IMR-90 (cell line): ENCODE measurements around the gene ALKAL2. TPM values are rescaled to one million over a fixed set of nuclear protein-coding genes. Genes with fewer than 3 reads are reported as not detected.

ENCODE experiments used
- ATAC-seq: fragments of 200-7000 bp; cut with Tn5 transposase; 2 replicates; pipeline ENCODE4 v1.9.1; 2020; ENCODE audit warnings: low read depth, mild to moderate bottlenecking, moderate library complexity
- BruUV-seq: library from RNA; stranded (reverse); fragments of 400-500 nt; replicated peaks from 2 replicates; lab custom pipeline; 2021; lab: Mats Ljungman, UMichigan
- CTCF ChIA-PET: fragments of 300-600 bp; formaldehyde crosslinking; extraction: SDS; loops from one replicate; lab custom pipeline; 2021; ENCODE audit warnings: antibody characterized with exemption; lab: Yijun Ruan, JAX
- POLR2A ChIA-PET: fragments of 300-600 bp; sonication (Branson Sonifier 250); formaldehyde crosslinking; loops from one replicate; lab custom pipeline; 2022; ENCODE audit warnings: antibody characterized with exemption; ENCODE audit not compliant: unreplicated experiment; lab: Charles Lee
- DNase-seq: peaks from one replicate; pipeline ENCODE4 v3.0.0; 2013
- H2AFZ ChIP-seq: replicated peaks from 2 replicates; pipeline ENCODE3; 2013; ENCODE audit warnings: low read length, mild to moderate bottlenecking; ENCODE audit not compliant: poor library complexity
- H2AK5ac ChIP-seq: 2 replicates; pipeline ENCODE4 v1.6.1; 2013; ENCODE audit warnings: low read depth, low read length, inconsistent platforms
- H2AK9ac ChIP-seq: replicated peaks from 2 replicates; pipeline ENCODE3; 2013; ENCODE audit warnings: mild to moderate bottlenecking, low read depth, low read length, moderate library complexity; ENCODE audit not compliant: poor library complexity
- H2BK120ac ChIP-seq: 2 replicates; pipeline ENCODE4 v1.6.1; 2013; ENCODE audit warnings: low read depth, low read length, inconsistent platforms
- H2BK15ac ChIP-seq: 3 replicates; pipeline ENCODE4 v1.6.1; 2013; ENCODE audit warnings: low read depth, low read length, inconsistent platforms
- H2BK20ac ChIP-seq: 2 replicates; pipeline ENCODE4 v1.6.1; 2013; ENCODE audit warnings: low read depth, mild to moderate bottlenecking, inconsistent platforms, low read length, moderate library complexity
- H2BK5ac ChIP-seq: 2 replicates; pipeline ENCODE4 v1.6.1; 2013; ENCODE audit warnings: mild to moderate bottlenecking, low read depth, low read length, inconsistent platforms; ENCODE audit not compliant: poor library complexity, severe bottlenecking
- H3K14ac ChIP-seq: replicated peaks from 2 replicates; pipeline ENCODE4 v1.6.1; 2013; ENCODE audit warnings: low read depth, low read length, inconsistent platforms
- H3K18ac ChIP-seq: 2 replicates; pipeline ENCODE4 v1.6.1; 2013; ENCODE audit warnings: low read depth, low read length, control low read depth
- H3K23ac ChIP-seq: 2 replicates; pipeline ENCODE4 v1.6.1; 2013; ENCODE audit warnings: low read depth, low read length, inconsistent platforms
- H3K27ac ChIP-seq: 2 replicates; pipeline ENCODE4 v1.5.1; 2013; ENCODE audit warnings: mild to moderate bottlenecking, control low read depth, low read length; ENCODE audit not compliant: insufficient read depth
- H3K27me3 ChIP-seq: 2 replicates; pipeline ENCODE4 v1.6.1; 2013; ENCODE audit warnings: low read length; ENCODE audit not compliant: control insufficient read depth, insufficient read depth
- H3K36me3 ChIP-seq: 2 replicates; pipeline ENCODE4 v1.6.1; 2013; ENCODE audit warnings: low read length, mixed read lengths; ENCODE audit not compliant: control insufficient read depth, insufficient read depth
- H3K4ac ChIP-seq: 2 replicates; pipeline ENCODE4 v1.6.1; 2013; ENCODE audit warnings: low read depth, low read length, inconsistent platforms
- H3K4me1 ChIP-seq: 2 replicates; pipeline ENCODE4 v1.6.1; 2013; ENCODE audit warnings: low read length, mixed read lengths; ENCODE audit not compliant: control insufficient read depth, insufficient read depth
- H3K4me2 ChIP-seq: 2 replicates; pipeline ENCODE4 v1.6.1; 2013; ENCODE audit warnings: low read depth, mild to moderate bottlenecking, control low read depth, low read length, moderate library complexity
- H3K4me3 ChIP-seq: 2 replicates; pipeline ENCODE4 v1.5.1; 2013; ENCODE audit warnings: low read depth, mild to moderate bottlenecking, control low read depth, low read length, moderate library complexity; ENCODE audit not compliant: insufficient read depth
- H3K56ac ChIP-seq: 2 replicates; pipeline ENCODE4 v1.6.1; 2013; ENCODE audit warnings: low read length, inconsistent platforms; ENCODE audit not compliant: insufficient read depth; ENCODE audit errors: extremely low read depth
- H3K79me1 ChIP-seq, 2 experiments: 2 replicates each; pipeline ENCODE4 v1.6.1; 2013; ENCODE audit warnings: low read length in 2 of 2, inconsistent platforms in 1 of 2, low read depth in 1 of 2
- H3K9ac ChIP-seq: 2 replicates; pipeline ENCODE4 v1.6.1; 2013; ENCODE audit warnings: low read depth, low read length, control low read depth
- H3K9me1 ChIP-seq: 2 replicates; pipeline ENCODE4 v1.6.1; 2013; ENCODE audit warnings: low read length, inconsistent platforms; ENCODE audit not compliant: insufficient read depth
- H3K9me3 ChIP-seq: 2 replicates; pipeline ENCODE4 v1.6.1; 2013; ENCODE audit warnings: low read length; ENCODE audit not compliant: control insufficient read depth, insufficient read depth
- H4K20me1 ChIP-seq: 2 replicates; pipeline ENCODE4 v1.6.1; 2013; ENCODE audit warnings: low read length, inconsistent platforms; ENCODE audit not compliant: insufficient read depth
- H4K5ac ChIP-seq: 2 replicates; pipeline ENCODE4 v1.6.1; 2013; ENCODE audit warnings: mild to moderate bottlenecking, low read depth, low read length, control low read depth
- H4K8ac ChIP-seq, 2 experiments: 2 replicates each; pipeline ENCODE4 v1.6.1; 2013; ENCODE audit warnings: low read depth in 2 of 2, low read length in 2 of 2, control low read depth in 1 of 2, inconsistent platforms in 1 of 2
- H4K91ac ChIP-seq: 2 replicates; pipeline ENCODE4 v1.6.1; 2013; ENCODE audit warnings: low read depth, low read length, inconsistent platforms; ENCODE audit not compliant: insufficient read depth
- BHLHE40 ChIP-seq: fragments of 150-350 bp; IDR thresholded peaks from 2 replicates; pipeline ENCODE4 v1.6.1; 2016; ENCODE audit warnings: mild to moderate bottlenecking, low read depth, low read length
- CEBPB ChIP-seq: IDR thresholded peaks from 2 replicates; pipeline ENCODE4 v1.6.1; 2012; ENCODE audit warnings: low read depth, low read length, improper control_type of control experiment
- CHD1 ChIP-seq: IDR thresholded peaks from 2 replicates; pipeline ENCODE4 v1.6.1; 2012; ENCODE audit warnings: low read depth, low read length, improper control_type of control experiment
- CTCF ChIP-seq: conservative IDR thresholded peaks from 2 replicates; pipeline ENCODE4 v1.5.1; 2012; ENCODE audit warnings: mild to moderate bottlenecking, low read depth, low read length, improper control_type of control experiment
- ELK1 ChIP-seq: fragments of 150-350 bp; IDR thresholded peaks from 2 replicates; pipeline ENCODE4 v1.6.1; 2016; ENCODE audit warnings: low read depth, mild to moderate bottlenecking, low read length, moderate library complexity, borderline replicate concordance
- FOS ChIP-seq: fragments of 150-350 bp; IDR thresholded peaks from 2 replicates; pipeline ENCODE4 v1.6.1; 2016; ENCODE audit warnings: low read depth, low read length
- MAFK ChIP-seq: IDR thresholded peaks from 2 replicates; pipeline ENCODE4 v1.6.1; 2012; ENCODE audit warnings: low read depth, low read length, improper control_type of control experiment
- MAZ ChIP-seq: IDR thresholded peaks from 2 replicates; pipeline ENCODE4 v1.6.1; 2012; ENCODE audit warnings: low read depth, mild to moderate bottlenecking, low read length, improper control_type of control experiment, moderate library complexity, borderline replicate concordance
- MXI1 ChIP-seq: IDR thresholded peaks from 2 replicates; pipeline ENCODE4 v1.6.1; 2012; ENCODE audit warnings: low read depth, mild to moderate bottlenecking, low read length, moderate library complexity, borderline replicate concordance
- NFE2L2 ChIP-seq: fragments of 150-350 bp; IDR thresholded peaks from 2 replicates; pipeline ENCODE4 v1.6.1; 2016; ENCODE audit warnings: low read depth, mild to moderate bottlenecking, low read length
- POLR2A ChIP-seq: IDR thresholded peaks from 2 replicates; pipeline ENCODE4 v1.6.1; 2012; ENCODE audit warnings: mild to moderate bottlenecking, low read depth, low read length
- RAD21 ChIP-seq: IDR thresholded peaks from 2 replicates; pipeline ENCODE4 v1.6.1; 2012; ENCODE audit warnings: low read length, improper control_type of control experiment
- RCOR1 ChIP-seq: IDR thresholded peaks from 2 replicates; pipeline ENCODE4 v1.6.1; 2012; ENCODE audit warnings: mild to moderate bottlenecking, low read length, improper control_type of control experiment; ENCODE audit not compliant: insufficient replicate concordance
- RFX5 ChIP-seq: IDR thresholded peaks from 2 replicates; pipeline ENCODE4 v1.8.0; 2012; ENCODE audit warnings: low read depth, mild to moderate bottlenecking, low read length, moderate library complexity
- SMC3 ChIP-seq: fragments of 150-350 bp; IDR thresholded peaks from 2 replicates; pipeline ENCODE4 v1.6.1; 2016; ENCODE audit warnings: low read depth, mild to moderate bottlenecking, antibody characterized with exemption, low read length, moderate library complexity
- WGBS, 2 experiments: methylation state at CpG; one replicate each; pipeline versions ENCODE4 v1.1.5 to v1.1.7; 2013; ENCODE audit warnings: missing lambda C conversion rate in 2 of 2; ENCODE audit not compliant: insufficient read length in 1 of 2; ENCODE audit errors: extremely low coverage in 2 of 2; 5-methylcytosine and 5-hydroxymethylcytosine counted together
- dilution Hi-C: fragments of 300-500 bp; cut with HindIII; formaldehyde crosslinking; loops from one replicate; pipeline ENCODE4 v1.14.3; 2018; ENCODE audit warnings: low sequenced_read_pairs; ENCODE audit not compliant: unreplicated experiment
- in situ Hi-C: fragments of 300-500 bp; cut with MboI; formaldehyde crosslinking; loops from 3 replicates; pipeline ENCODE4 v1.14.3; 2019; ENCODE audit warnings: low sequenced_read_pairs, inconsistent platforms, mixed read lengths
- intact Hi-C: fragments of 100-400 bp; cut with micrococcal nuclease; formaldehyde crosslinking; loops from 2 replicates; pipeline ENCODE4 v1.10.0; 2022
- polyA plus RNA-seq, 3 experiments: library from polyadenylated mRNA; depleted of rRNA; stranded (reverse); fragments of >200 nt; gene quantifications; 2 replicates each; pipeline ENCODE4 v1.2.3, GENCODE V29; 2012; ENCODE audit warnings: low replicate concordance in 1 of 3
- total RNA-seq: library from RNA; depleted of rRNA; stranded (reverse); fragments of >200 nt; gene quantifications from 2 replicates; pipeline ENCODE4 v1.2.3, GENCODE V29; 2012
- TF ChIP-seq, protein P1 (sequence below): fragments of 150-350 bp; IDR thresholded peaks from 2 replicates; pipeline ENCODE4 v1.6.1; 2017; ENCODE audit warnings: mild to moderate bottlenecking, antibody characterized with exemption, low read length, low read depth

ALKAL2 gene
- total and polyA plus RNA-seq, 2 of the 4 experiments (the other 2 are of a cell fraction), result not detected

DNA sequence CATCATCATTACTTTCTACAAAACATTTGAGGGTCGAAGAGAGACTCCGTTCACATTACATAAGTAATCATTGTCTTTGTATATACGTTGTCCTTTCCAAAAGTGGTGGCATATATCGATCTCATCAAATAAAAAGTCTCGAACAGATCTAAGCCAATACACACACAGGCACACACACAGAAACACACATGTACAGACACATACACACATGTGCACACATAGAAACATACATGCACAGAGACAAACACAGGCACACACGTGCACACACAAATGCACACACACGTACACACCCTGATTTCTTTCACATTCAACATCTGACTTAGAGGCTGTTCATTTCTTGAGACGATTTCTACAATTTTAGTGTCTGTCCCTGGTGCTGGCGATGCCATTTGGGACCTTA is 17.5 kb upstream of the ALKAL2 start:
- CTCF ChIA-PET, result no interaction called here

More for the DNA sequence above, 17.5 kb upstream of the ALKAL2 start:
- no peak overlapping the region for H3K9ac ChIP-seq
- no peak overlapping the region for H3K14ac ChIP-seq
- H4K20me1 ChIP-seq, result no peaks in the 10 kb centered on the region
- no peak overlapping the region for H4K91ac ChIP-seq
- intact Hi-C loops (no loop called here), in situ Hi-C loops (no loop called here), dilution Hi-C loops (no loop called here)
- H2AK9ac ChIP-seq, result no peak overlapping the region
- H3K23ac ChIP-seq, result no peak overlapping the region
- H2BK15ac ChIP-seq, result no peak overlapping the region
- no peak overlapping the region for H4K5ac ChIP-seq
- H3K9me3 ChIP-seq, result no peaks in the 10 kb centered on the region
- H3K27me3 ChIP-seq, result no peaks in the 10 kb centered on the region
- POLR2A ChIA-PET, result no interaction called here
- no peak overlapping the region for H2BK20ac ChIP-seq
- TF ChIP-seq MAFK (no peak), SMC3 (no peak), BHLHE40 (no peak), CHD1 (no peak), NFE2L2 (no peak), MXI1 (no peak), CEBPB (no peak), MAZ (no peak), FOS (no peak), RAD21 (no peak), RFX5 (no peak), CTCF (no peak), ELK1 (no peak), POLR2A (no peak), RCOR1 (no peak)
- TF ChIP-seq, protein P1, sequence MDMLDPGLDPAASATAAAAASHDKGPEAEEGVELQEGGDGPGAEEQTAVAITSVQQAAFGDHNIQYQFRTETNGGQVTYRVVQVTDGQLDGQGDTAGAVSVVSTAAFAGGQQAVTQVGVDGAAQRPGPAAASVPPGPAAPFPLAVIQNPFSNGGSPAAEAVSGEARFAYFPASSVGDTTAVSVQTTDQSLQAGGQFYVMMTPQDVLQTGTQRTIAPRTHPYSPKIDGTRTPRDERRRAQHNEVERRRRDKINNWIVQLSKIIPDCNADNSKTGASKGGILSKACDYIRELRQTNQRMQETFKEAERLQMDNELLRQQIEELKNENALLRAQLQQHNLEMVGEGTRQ, result no peak
- H2AK5ac ChIP-seq, result no peak overlapping the region
- H3K79me1 ChIP-seq, result no peaks in the 10 kb centered on the region
- H2AFZ ChIP-seq, result no peak overlapping the region
- H3K4me3 ChIP-seq, result no peak overlapping the region
- H4K8ac ChIP-seq, result no peak overlapping the region
- WGBS, 2 experiments, result 69% methylated on average over 3 of the region's 9 CpGs; no CpG with 5 or more reads in 1 of the 2 experiments
- H3K18ac ChIP-seq, result no peak overlapping the region
- DNase-seq (no peak), ATAC-seq (no peak)
- H3K4me1 ChIP-seq, result no peaks in the 10 kb centered on the region
- H3K27ac ChIP-seq, result no peak overlapping the region
- H2BK5ac ChIP-seq, result no peak overlapping the region
- H3K4me2 ChIP-seq, result no peak overlapping the region
- H3K36me3 ChIP-seq, result no peaks in the 10 kb centered on the region
- H3K56ac ChIP-seq, result no peak overlapping the region
- no peak overlapping the region for H2BK120ac ChIP-seq
- H3K9me1 ChIP-seq, result no peaks in the 10 kb centered on the region
- no TSS peak for BruUV-seq
- no peak overlapping the region for H3K4ac ChIP-seq
